OCI-LY7 (cell line): ENCODE data around the gene IFRD2. TPM values are rescaled to one million over a fixed set of nuclear protein-coding genes. Genes with fewer than 3 reads are reported as not detected.

Experiments used
- BruUV-seq: library from RNA; stranded (reverse); fragments of 400-500 nt; replicated peaks from 2 replicates; lab custom pipeline; 2021; lab: Mats Ljungman, UMichigan
- CTCF ChIA-PET: fragments of 300-600 bp; sonication (Branson Sonifier 250); formaldehyde crosslinking; loops from one replicate; lab custom pipeline; 2022; ENCODE audit warnings: antibody characterized with exemption; ENCODE audit not compliant: unreplicated experiment; lab: Charles Lee
- POLR2A ChIA-PET: fragments of 300-600 bp; sonication (Branson Sonifier 250); formaldehyde crosslinking; loops from one replicate; lab custom pipeline; 2022; ENCODE audit warnings: antibody characterized with exemption; lab: Charles Lee
- DNase-seq: peaks from one replicate; pipeline ENCODE4 v3.0.0-alpha.2; 2015; ENCODE audit warnings: low spot score
- H2AFZ ChIP-seq: fragments of 200-600 bp; sonication (generic), shearing (Covaris generic); 2 replicates; pipeline ENCODE4 v1.6.1; 2014; ENCODE audit warnings: mild to moderate bottlenecking, antibody characterized with exemption, low read length, moderate library complexity
- H3K27ac ChIP-seq: fragments of 200-600 bp; sonication (generic); 2 replicates; pipeline ENCODE4 v1.5.1; 2014; ENCODE audit warnings: mixed run types, low read depth, mild to moderate bottlenecking, moderate library complexity, low read length, inconsistent platforms; ENCODE audit not compliant: poor library complexity, severe bottlenecking
- H3K36me3 ChIP-seq: fragments of 200-600 bp; sonication (generic); 2 replicates; pipeline ENCODE4 v1.6.1; 2014; ENCODE audit warnings: mild to moderate bottlenecking, antibody characterized with exemption, low read length, moderate library complexity, mixed read lengths; ENCODE audit not compliant: insufficient read depth
- H3K4me1 ChIP-seq: fragments of 200-600 bp; sonication (generic); 2 replicates; pipeline ENCODE4 v1.5.1; 2014; ENCODE audit warnings: mild to moderate bottlenecking, low read length; ENCODE audit not compliant: insufficient read depth, poor library complexity, severe bottlenecking
- H3K4me2 ChIP-seq: fragments of 200-600 bp; sonication (generic); 2 replicates; pipeline ENCODE4 v1.6.1; 2014; ENCODE audit warnings: mild to moderate bottlenecking, low read length
- H3K4me3 ChIP-seq: fragments of 200-600 bp; sonication (generic); 2 replicates; pipeline ENCODE4 v1.5.1; 2014; ENCODE audit warnings: mild to moderate bottlenecking, low read depth, low read length; ENCODE audit not compliant: poor library complexity, severe bottlenecking
- H3K79me2 ChIP-seq: fragments of 200-600 bp; sonication (generic); 2 replicates; pipeline ENCODE4 v1.6.1; 2016; ENCODE audit warnings: low read depth, mild to moderate bottlenecking, low read length, moderate library complexity, mixed read lengths; ENCODE audit not compliant: insufficient read depth
- H3K9me2 ChIP-seq: fragments of 200-600 bp; sonication (generic); 2 replicates; pipeline ENCODE4 v1.6.1; 2016; ENCODE audit warnings: mild to moderate bottlenecking, low read length, mixed read lengths; ENCODE audit not compliant: insufficient read depth
- H3K9me3 ChIP-seq: fragments of 200-600 bp; sonication (generic); 2 replicates; pipeline ENCODE4 v1.6.1; 2014; ENCODE audit warnings: mild to moderate bottlenecking, mixed run types, low read length, mixed read lengths
- H4K20me1 ChIP-seq: fragments of 200-600 bp; sonication (generic); 2 replicates; pipeline ENCODE4 v1.6.1; 2014; ENCODE audit warnings: mild to moderate bottlenecking, antibody characterized with exemption, low read length, moderate library complexity, mixed read lengths; ENCODE audit not compliant: insufficient read depth
- EZH2phosphoT487 ChIP-seq: fragments of 200-600 bp; sonication (generic); IDR thresholded peaks from 2 replicates; pipeline ENCODE4 v1.6.1; 2018; ENCODE audit warnings: low read depth, borderline replicate concordance, mild to moderate bottlenecking, mixed run types, antibody characterized with exemption, low read length, moderate library complexity, mixed read lengths
- intact Hi-C: fragments of 100-400 bp; cut with micrococcal nuclease; formaldehyde crosslinking; loops from one replicate; pipeline ENCODE4 v1.10.0; 2022; ENCODE audit not compliant: unreplicated experiment
- total RNA-seq, 2 experiments: library from RNA; depleted of rRNA in 1 of 2; stranded (reverse); fragments of >200 nt in 1 of 2; shearing (Covaris generic) in 1 of 2; gene quantifications; 2 replicates each; pipeline ENCODE4 v1.2.3, GENCODE V29; 2014 to 2022
- TF ChIP-seq, protein P1 (sequence below): fragments of 200-600 bp; sonication (generic); conservative IDR thresholded peaks from 2 replicates; pipeline ENCODE4 v1.5.1; 2014; ENCODE audit warnings: mild to moderate bottlenecking, antibody characterized with exemption, low read length, moderate library complexity, mixed read lengths

IFRD2 gene
- total RNA-seq, 2 experiments from 2014 or later = 93.3 to 95.5 TPM

DNA sequence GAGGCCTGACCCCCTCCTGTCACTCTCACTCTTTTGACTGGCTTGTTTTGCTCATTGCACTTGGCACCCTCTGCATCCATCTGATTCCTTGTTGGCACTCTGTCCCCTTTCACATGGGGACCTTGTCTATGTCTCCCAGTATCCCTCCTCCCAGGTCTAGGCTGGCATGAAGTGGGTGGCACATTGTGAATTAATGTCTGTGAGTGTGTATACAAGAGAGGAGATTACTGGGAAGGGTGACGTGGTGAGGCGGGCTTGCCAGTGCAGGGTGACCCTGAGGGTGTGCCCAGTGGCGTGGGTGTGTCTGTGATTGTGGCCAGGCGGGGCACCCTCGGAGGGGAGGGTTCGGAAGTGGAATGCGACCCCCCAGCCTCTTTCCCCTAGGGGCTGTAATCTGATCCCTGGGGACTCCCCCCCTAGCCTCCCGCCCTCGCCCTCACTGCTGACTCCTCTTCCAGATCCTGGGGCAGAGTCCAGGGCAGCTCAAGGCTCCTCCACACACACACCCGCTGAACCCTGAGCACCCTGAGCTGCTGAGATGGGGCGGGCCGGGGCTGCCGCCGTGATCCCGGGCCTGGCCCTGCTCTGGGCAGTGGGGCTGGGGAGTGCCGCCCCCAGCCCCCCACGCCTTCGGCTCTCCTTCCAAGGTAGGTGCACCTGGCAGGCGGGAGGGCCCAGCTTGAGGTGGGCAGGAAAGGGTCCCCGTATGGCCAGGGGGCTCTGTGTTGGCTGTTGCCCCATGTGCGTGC lies 23.4 kb downstream of the IFRD2 start, which contains the start of gene SEMA3B:
Gene SEMA3B (plus strand): TSS at position 445 of the 749 bp plus-strand sequence. CDS start 94 bp downstream, at position 539.
- Histone ChIP-seq H3K9me2 (no peaks in the 10 kb centered on the region), H4K20me1 (no peaks in the 10 kb centered on the region), H3K27ac (no peak within 1 kb of the TSS), H3K36me3 (no peaks in the 10 kb centered on the region), H3K79me2 (no peaks in the 10 kb centered on the region), H3K4me1 (peaks cover 5% of the 10 kb centered on the region), H3K4me2 (no peak within 1 kb of the TSS), H3K9me3 (no peaks in the 10 kb centered on the region), H2AFZ (no peak within 1 kb of the TSS), H3K4me3 (no peak within 1 kb of the TSS)
- TF ChIP-seq EZH2phosphoT487 = no peak
- TF ChIP-seq, protein P1, sequence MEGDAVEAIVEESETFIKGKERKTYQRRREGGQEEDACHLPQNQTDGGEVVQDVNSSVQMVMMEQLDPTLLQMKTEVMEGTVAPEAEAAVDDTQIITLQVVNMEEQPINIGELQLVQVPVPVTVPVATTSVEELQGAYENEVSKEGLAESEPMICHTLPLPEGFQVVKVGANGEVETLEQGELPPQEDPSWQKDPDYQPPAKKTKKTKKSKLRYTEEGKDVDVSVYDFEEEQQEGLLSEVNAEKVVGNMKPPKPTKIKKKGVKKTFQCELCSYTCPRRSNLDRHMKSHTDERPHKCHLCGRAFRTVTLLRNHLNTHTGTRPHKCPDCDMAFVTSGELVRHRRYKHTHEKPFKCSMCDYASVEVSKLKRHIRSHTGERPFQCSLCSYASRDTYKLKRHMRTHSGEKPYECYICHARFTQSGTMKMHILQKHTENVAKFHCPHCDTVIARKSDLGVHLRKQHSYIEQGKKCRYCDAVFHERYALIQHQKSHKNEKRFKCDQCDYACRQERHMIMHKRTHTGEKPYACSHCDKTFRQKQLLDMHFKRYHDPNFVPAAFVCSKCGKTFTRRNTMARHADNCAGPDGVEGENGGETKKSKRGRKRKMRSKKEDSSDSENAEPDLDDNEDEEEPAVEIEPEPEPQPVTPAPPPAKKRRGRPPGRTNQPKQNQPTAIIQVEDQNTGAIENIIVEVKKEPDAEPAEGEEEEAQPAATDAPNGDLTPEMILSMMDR = no peak
- no peak for DNase-seq
- ChIA-PET POLR2A (interaction anchor here (0.6 kb wide), 1 partner anchor 31 kb away, joined by 6 read pairs; no protein-coding TSS in a partner anchor), CTCF (no interaction called here)
- intact Hi-C loops = no loop called here
- BruUV-seq = no TSS peak

DNA sequence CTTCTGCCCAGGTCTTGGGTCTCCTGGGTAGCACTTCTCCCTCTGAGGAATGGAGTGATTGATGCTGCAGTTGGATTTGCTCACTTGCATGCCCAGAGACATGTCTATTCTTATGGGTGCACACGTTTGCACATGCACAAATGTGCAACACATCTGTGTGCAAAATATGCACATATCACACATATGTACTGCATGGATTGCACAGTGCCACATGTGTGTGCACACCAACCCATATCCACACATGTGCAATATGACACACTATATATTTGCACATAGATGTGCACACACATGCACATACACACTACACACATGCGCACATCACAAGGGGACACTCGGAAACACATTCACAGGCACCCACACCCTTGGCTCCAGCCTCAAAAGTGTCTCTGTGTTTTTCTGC lies 24.0 kb downstream of the IFRD2 start:
- POLR2A ChIA-PET = no interaction called here

More for the DNA sequence above, 24.0 kb downstream of the IFRD2 start:
- no peak for DNase-seq
- intact Hi-C loops = no loop called here
- Histone ChIP-seq H4K20me1 (no peaks in the 10 kb centered on the region), H3K9me2 (no peaks in the 10 kb centered on the region), H3K36me3 (no peaks in the 10 kb centered on the region), H2AFZ (no peak overlapping the region), H3K79me2 (no peaks in the 10 kb centered on the region), H3K4me2 (no peak overlapping the region), H3K9me3 (no peaks in the 10 kb centered on the region), H3K4me3 (no peak overlapping the region), H3K4me1 (peaks cover 4% of the 10 kb centered on the region), H3K27ac (no peak overlapping the region)
- TF ChIP-seq, protein P1 = no peak
- TF ChIP-seq EZH2phosphoT487 = no peak
- no TSS peak for BruUV-seq
- CTCF ChIA-PET = no interaction called here
